Peyer's patch (tissue), 4 donors: Measurements from ENCODE around the gene ACOT13.

ENCODE experiments used
- CTCF ChIP-seq, 6 experiments: fragments of 450-650 bp in 4 of 6; fragments of 200-600 bp in 2 of 6; sonication (generic) in 1 of 6; IDR thresholded peaks; one replicate each; pipeline ENCODE4 v1.5.1; 2017 to 2019; ENCODE audit warnings: antibody characterized with exemption in 6 of 6, mild to moderate bottlenecking in 3 of 6, moderate library complexity in 1 of 6
- POLR2A ChIP-seq, 2 donors: fragments of 450-650 bp; IDR thresholded peaks; one replicate each; pipeline ENCODE4 v1.5.1; 2017; ENCODE audit warnings: antibody characterized with exemption in 2 of 2, mild to moderate bottlenecking in 2 of 2, moderate library complexity in 2 of 2

- no peak for TF ChIP-seq CTCF (IDR thresholded peaks at IDR 0.05)
- TF ChIP-seq POLR2A (IDR thresholded peaks at IDR 0.05), result no peak
Measured at GRCh38 chr6:24646771-24647170, 20.1 kb upstream of the ACOT13 start.
